ENCODE results near the gene SYNGAP1. TPM values are rescaled to one million over a fixed set of nuclear protein-coding genes. Genes with fewer than 3 reads are reported as not detected.
"Not testable (repeated sequence)": the region's sequence is repeated elsewhere in the genome, so short reads cannot be mapped to it uniquely, and the experiment has no call there.

SYNGAP1 gene
- total and polyA plus RNA-seq, 2 of the 4 experiments (the other 2 are of a cell fraction) = 1.4 to 17.0 TPM

GRCh38 chr6:33377171-33377570, 42.7 kb upstream of the SYNGAP1 start:
- TF ChIP-seq RFX5 (IDR thresholded peaks at IDR 0.05; ENCODE audit: low read depth, low read length) (no peak), RAD21 (IDR thresholded peaks at IDR 0.05; ENCODE audit: low read length) (no peak), RCOR1 (IDR thresholded peaks at IDR 0.05; ENCODE audit: insufficient replicate concordance, low read length) (no peak)

DNA sequence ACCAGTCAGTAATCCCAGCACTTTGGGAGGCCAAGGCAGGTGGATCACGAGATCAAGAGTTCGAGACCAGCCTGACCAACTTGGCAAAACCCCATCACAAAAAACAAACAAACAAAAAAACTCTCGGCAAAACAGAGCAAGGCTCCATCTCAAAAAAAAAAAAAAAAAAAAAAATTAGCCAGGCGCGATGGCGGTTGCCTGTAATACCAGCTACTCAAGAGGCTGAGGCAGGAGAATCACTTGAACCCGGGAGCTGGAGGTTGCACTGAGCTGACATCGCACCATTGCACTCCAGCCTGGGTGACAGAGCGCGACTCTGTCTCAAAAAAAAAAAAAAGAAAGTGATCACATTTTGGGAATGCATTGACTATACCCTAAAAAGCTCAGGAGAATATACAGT, 40.7 kb upstream of the SYNGAP1 start:
- H2AK9ac ChIP-seq (replicated peaks; ENCODE audit: low read depth, low read length, poor library complexity); H4K91ac ChIP-seq (ENCODE audit: insufficient read depth, low read depth, low read length); H3K18ac ChIP-seq (ENCODE audit: low read depth, low read length); H3K9me1 ChIP-seq (ENCODE audit: insufficient read depth, low read length); H4K20me1 ChIP-seq (ENCODE audit: insufficient read depth, low read length); H3K9ac ChIP-seq (ENCODE audit: low read depth, low read length); H3K4ac ChIP-seq (ENCODE audit: low read depth, low read length); H3K27ac ChIP-seq (ENCODE audit: insufficient read depth, low read length); H3K36me3 ChIP-seq (ENCODE audit: control insufficient read depth, insufficient read depth, low read length); CTCF ChIA-PET; in situ Hi-C loops (cut with MboI; ENCODE audit: low sequenced_read_pairs); H2AFZ ChIP-seq (replicated peaks; ENCODE audit: low read length, poor library complexity); H3K23ac ChIP-seq (ENCODE audit: low read depth, low read length); H4K8ac ChIP-seq (ENCODE audit: low read depth in 2 of 2, low read length in 2 of 2); H2BK5ac ChIP-seq (ENCODE audit: low read depth, low read length, poor library complexity, severe bottlenecking); H3K56ac ChIP-seq (ENCODE audit: extremely low read depth, insufficient read depth, low read length); H3K4me1 ChIP-seq (ENCODE audit: control insufficient read depth, insufficient read depth, low read length); H3K4me3 ChIP-seq (ENCODE audit: insufficient read depth, low read depth, low read length); H3K14ac ChIP-seq (replicated peaks; ENCODE audit: low read depth, low read length); H2BK15ac ChIP-seq (ENCODE audit: low read depth, low read length); POLR2A ChIA-PET (ENCODE audit: unreplicated experiment); H3K9me3 ChIP-seq (ENCODE audit: control insufficient read depth, insufficient read depth, low read length); H3K27me3 ChIP-seq (ENCODE audit: control insufficient read depth, insufficient read depth, low read length); ATAC-seq (ENCODE audit: low read depth); H4K5ac ChIP-seq (ENCODE audit: low read depth, low read length); dilution Hi-C loops (cut with HindIII; ENCODE audit: low sequenced_read_pairs, unreplicated experiment); H2BK120ac ChIP-seq (ENCODE audit: low read depth, low read length); BruUV-seq (replicated peaks); H2BK20ac ChIP-seq (ENCODE audit: low read depth, low read length); H3K79me1 ChIP-seq (ENCODE audit: low read depth in 1 of 2, low read length in 2 of 2); DNase-seq; H3K4me2 ChIP-seq (ENCODE audit: low read depth, low read length); H2AK5ac ChIP-seq (ENCODE audit: low read depth, low read length); intact Hi-C loops (cut with micrococcal nuclease): not testable (repeated sequence)
- WGBS, 2 experiments (ENCODE audit: extremely low coverage in 2 of 2, insufficient read length in 1 of 2) = 89% methylated on average over 3 of the region's 10 CpGs; no CpG with 5 or more reads in 1 of the 2 experiments

More at GRCh38 chr6:33377171-33377570, 42.7 kb upstream of the SYNGAP1 start:
- Histone ChIP-seq H4K20me1 (ENCODE audit: insufficient read depth, low read length) (no peaks in the 10 kb centered on the region), H2AK9ac (replicated peaks; ENCODE audit: low read depth, low read length, poor library complexity) (no peak overlapping the region), H3K4me2 (ENCODE audit: low read depth, low read length) (no peak overlapping the region), H2BK5ac (ENCODE audit: low read depth, low read length, poor library complexity, severe bottlenecking) (no peak overlapping the region), H4K5ac (ENCODE audit: low read depth, low read length) (no peak overlapping the region), H3K4me3 (ENCODE audit: insufficient read depth, low read depth, low read length) (no peak overlapping the region), H3K36me3 (ENCODE audit: control insufficient read depth, insufficient read depth, low read length) (no peaks in the 10 kb centered on the region), H3K14ac (replicated peaks; ENCODE audit: low read depth, low read length) (no peak overlapping the region), H2AFZ (replicated peaks; ENCODE audit: low read length, poor library complexity) (no peak overlapping the region), H2BK20ac (ENCODE audit: low read depth, low read length) (no peak overlapping the region), H3K9me3 (ENCODE audit: control insufficient read depth, insufficient read depth, low read length) (no peaks in the 10 kb centered on the region), H2AK5ac (ENCODE audit: low read depth, low read length) (no peak overlapping the region), H3K23ac (ENCODE audit: low read depth, low read length) (no peak overlapping the region), H3K27me3 (ENCODE audit: control insufficient read depth, insufficient read depth, low read length) (peaks cover 4% of the 10 kb centered on the region; the same call in 1 of the 2 replicates), H2BK15ac (ENCODE audit: low read depth, low read length) (no peak overlapping the region), H3K18ac (ENCODE audit: low read depth, low read length) (no peak overlapping the region), H3K9ac (ENCODE audit: low read depth, low read length) (no peak overlapping the region), H3K9me1 (ENCODE audit: insufficient read depth, low read length) (no peaks in the 10 kb centered on the region), H3K4me1 (ENCODE audit: control insufficient read depth, insufficient read depth, low read length) (no peaks in the 10 kb centered on the region), H3K27ac (ENCODE audit: insufficient read depth, low read length) (no peak overlapping the region), H2BK120ac (ENCODE audit: low read depth, low read length) (no peak overlapping the region), H4K91ac (ENCODE audit: insufficient read depth, low read depth, low read length) (no peak overlapping the region), H4K8ac (ENCODE audit: low read depth in 2 of 2, low read length in 2 of 2) (no peak overlapping the region), H3K56ac (ENCODE audit: extremely low read depth, insufficient read depth, low read length) (no peak overlapping the region), H3K79me1 (ENCODE audit: low read depth in 1 of 2, low read length in 2 of 2) (no peaks in the 10 kb centered on the region), H3K4ac (ENCODE audit: low read depth, low read length) (no peak overlapping the region)
- BruUV-seq (replicated peaks) = no TSS peak
- ChIA-PET CTCF (no interaction called here), POLR2A (ENCODE audit: unreplicated experiment) (no interaction called here)
- dilution Hi-C loops (cut with HindIII; ENCODE audit: low sequenced_read_pairs, unreplicated experiment) = no loop called here
- ATAC-seq (ENCODE audit: low read depth) (no peak), DNase-seq (no peak)
- WGBS, 2 experiments (ENCODE audit: extremely low coverage in 2 of 2, insufficient read length in 1 of 2) = 92% methylated on average over 2 of the region's 4 CpGs; no CpG with 5 or more reads in 1 of the 2 experiments
- intact Hi-C loops (cut with micrococcal nuclease) = no loop called here
- in situ Hi-C loops (cut with MboI; ENCODE audit: low sequenced_read_pairs) = no loop called here
